GM23338 (cell line): Measurements from ENCODE around the gene RGP1. TPM values are rescaled to one million over a fixed set of nuclear protein-coding genes. Genes with fewer than 3 reads are reported as not detected.

Experiments used
- ATAC-seq: fragments of 200-7000 bp; cut with Tn5 transposase; 3 replicates; pipeline ENCODE4 v1.9.1; 2020
- DNase-seq: peaks from one replicate; pipeline ENCODE4 v3.0.0-alpha.2; 2015; ENCODE audit warnings: low spot score
- H2AFZ ChIP-seq: fragments of 200-600 bp; sonication (generic); 2 replicates; pipeline ENCODE4 v1.8.0; 2016; ENCODE audit warnings: antibody characterized with exemption, mild to moderate bottlenecking, moderate library complexity
- H3F3A ChIP-seq: fragments of 200-600 bp; sonication (generic); replicated peaks from 2 replicates; pipeline ENCODE4 v1.8.0; 2017; ENCODE audit warnings: antibody characterized with exemption, mixed run types, low read depth
- H3K27ac ChIP-seq: fragments of 200-600 bp; sonication (generic); 2 replicates; pipeline ENCODE4 v1.6.1; 2016; ENCODE audit warnings: low read depth
- H3K27me3 ChIP-seq: fragments of 200-600 bp; sonication (generic); 2 replicates; pipeline ENCODE4 v1.8.0; 2016; ENCODE audit warnings: mild to moderate bottlenecking, mixed run types, moderate library complexity; ENCODE audit not compliant: insufficient read depth
- H3K36me3 ChIP-seq: fragments of 200-600 bp; sonication (generic); 2 replicates; pipeline ENCODE4 v1.8.0; 2016; ENCODE audit warnings: mild to moderate bottlenecking; ENCODE audit not compliant: insufficient read depth
- H3K4me1 ChIP-seq: fragments of 200-600 bp; sonication (generic); 2 replicates; pipeline ENCODE4 v1.8.0; 2016; ENCODE audit warnings: mild to moderate bottlenecking, moderate library complexity; ENCODE audit not compliant: insufficient read depth
- H3K4me2 ChIP-seq: fragments of 200-600 bp; sonication (generic); 2 replicates; pipeline ENCODE4 v1.7.1; 2017; ENCODE audit warnings: mixed run types
- H3K4me3 ChIP-seq: fragments of 200-600 bp; sonication (generic); 2 replicates; pipeline ENCODE4 v1.6.1; 2016; ENCODE audit warnings: mixed run types
- H3K79me2 ChIP-seq: fragments of 200-600 bp; sonication (generic); replicated peaks from 2 replicates; pipeline ENCODE4 v1.8.0; 2017; ENCODE audit warnings: mild to moderate bottlenecking; ENCODE audit not compliant: insufficient read depth
- H3K9me2 ChIP-seq: fragments of 200-600 bp; sonication (generic); 2 replicates; pipeline ENCODE4 v1.8.0; 2017; ENCODE audit not compliant: insufficient read depth
- H4K20me1 ChIP-seq: fragments of 200-600 bp; sonication (generic); replicated peaks from 2 replicates; pipeline ENCODE4 v1.8.0; 2017; ENCODE audit warnings: mild to moderate bottlenecking; ENCODE audit not compliant: insufficient read depth
- H3K27ac Mint-ChIP-seq: 2 replicates; pipeline ENCODE4 v1.8.0; 2020; ENCODE audit warnings: inconsistent platforms, mild to moderate bottlenecking, moderate library complexity, mixed read lengths
- H3K27me3 Mint-ChIP-seq: 3 replicates; pipeline ENCODE4 v1.8.0; 2022; ENCODE audit warnings: low read depth, mild to moderate bottlenecking, moderate library complexity, mixed read lengths, inconsistent platforms; ENCODE audit not compliant: insufficient read depth, poor library complexity
- H3K36me3 Mint-ChIP-seq: 3 replicates; pipeline ENCODE4 v1.8.0; 2021; ENCODE audit warnings: low read depth, mild to moderate bottlenecking, inconsistent platforms, moderate library complexity, mixed read lengths
- H3K4me1 Mint-ChIP-seq: 3 replicates; pipeline ENCODE4 v1.8.0; 2020; ENCODE audit warnings: mild to moderate bottlenecking, inconsistent platforms, mixed read lengths
- H3K4me3 Mint-ChIP-seq: 3 replicates; pipeline ENCODE4 v1.8.0; 2021; ENCODE audit warnings: moderate library complexity, mild to moderate bottlenecking, inconsistent platforms, mixed read lengths
- H3K9me3 Mint-ChIP-seq: 3 replicates; pipeline ENCODE4 v1.8.0; 2020; ENCODE audit warnings: moderate library complexity, mild to moderate bottlenecking, inconsistent platforms, mixed read lengths
- CREB1 ChIP-seq: fragments of 250-450 bp; sonication (Bioruptor Pico); IDR thresholded peaks from 2 replicates; pipeline ENCODE4 v1.5.0; 2020; ENCODE audit warnings: low read depth, mild to moderate bottlenecking, moderate library complexity
- EZH2 ChIP-seq: fragments of 200-600 bp; sonication (generic); IDR thresholded peaks from one replicate; pipeline ENCODE4 v1.8.0; 2017; ENCODE audit warnings: antibody characterized with exemption, mild to moderate bottlenecking, low read depth; ENCODE audit not compliant: unreplicated experiment
- EZH2phosphoT487 ChIP-seq: fragments of 200-600 bp; sonication (generic); IDR thresholded peaks from one replicate; pipeline ENCODE4 v1.8.1; 2018; ENCODE audit warnings: antibody characterized with exemption; ENCODE audit not compliant: unreplicated experiment
- JUNB ChIP-seq: IDR thresholded peaks from one replicate; pipeline ENCODE4 v1.6.1; 2016; ENCODE audit warnings: antibody characterized with exemption; ENCODE audit not compliant: unreplicated experiment
- NANOG ChIP-seq: IDR thresholded peaks from 2 replicates; pipeline ENCODE4 v1.6.1; 2016; ENCODE audit warnings: antibody characterized with exemption, borderline replicate concordance
- POLR2AphosphoS5 ChIP-seq: IDR thresholded peaks from 2 replicates; pipeline ENCODE4 v1.6.1; 2016; ENCODE audit warnings: antibody characterized with exemption, low read depth
- STAT1 ChIP-seq: IDR thresholded peaks from one replicate; pipeline ENCODE4 v1.6.1; 2016; ENCODE audit warnings: antibody characterized with exemption; ENCODE audit not compliant: unreplicated experiment
- ZNF114 ChIP-seq: fragments of 250-450 bp; sonication (Bioruptor Pico); IDR thresholded peaks from 2 replicates; pipeline ENCODE4 v1.5.0; 2020; ENCODE audit warnings: mild to moderate bottlenecking, moderate library complexity
- ZNF331 ChIP-seq: fragments of 250-450 bp; sonication (Bioruptor Pico); IDR thresholded peaks from 2 replicates; pipeline ENCODE4 v1.5.0; 2020; ENCODE audit warnings: low read depth, mild to moderate bottlenecking, moderate library complexity
- polyA plus RNA-seq: library from polyadenylated mRNA; unstranded; fragments of >200 nt; fragmentation: Nextera tagmentation; extraction: Ambion mirVana; gene quantifications from 2 replicates; pipeline ENCODE4 v1.2.1, GENCODE V29; 2016
- total RNA-seq: library from RNA; depleted of rRNA; stranded (reverse); fragments of >200 nt; shearing (Covaris generic); gene quantifications from 2 replicates; pipeline ENCODE4 v1.2.3, GENCODE V29; 2014
- TF ChIP-seq, protein P1 (sequence below): IDR thresholded peaks from one replicate; pipeline ENCODE4 v1.6.1; 2018; ENCODE audit warnings: antibody characterized with exemption; ENCODE audit not compliant: unreplicated experiment
- TF ChIP-seq, protein P2 (sequence below): IDR thresholded peaks from 2 replicates; pipeline ENCODE4 v1.6.1; 2016; ENCODE audit warnings: antibody characterized with exemption
- TF ChIP-seq, protein P3 (sequence below), 2 experiments: fragments of 200-600 bp in 1 of 2; sonication (generic) in 1 of 2; conservative IDR thresholded peaks; 2 replicates each; pipeline versions ENCODE4 v1.5.1 to v1.6.1; 2016 to 2017; ENCODE audit warnings: antibody characterized with exemption in 2 of 2, low read depth in 2 of 2, mild to moderate bottlenecking in 2 of 2, moderate library complexity in 1 of 2
- TF ChIP-seq, protein P4 (sequence below): fragments of 250-450 bp; sonication (Bioruptor Pico); IDR thresholded peaks from 2 replicates; pipeline ENCODE4 v1.5.0; 2020; ENCODE audit warnings: mild to moderate bottlenecking, moderate library complexity

RGP1 gene
- total and polyA plus RNA-seq, 2 experiments from 2014 or later: 2.8 to 16.0 TPM

DNA sequence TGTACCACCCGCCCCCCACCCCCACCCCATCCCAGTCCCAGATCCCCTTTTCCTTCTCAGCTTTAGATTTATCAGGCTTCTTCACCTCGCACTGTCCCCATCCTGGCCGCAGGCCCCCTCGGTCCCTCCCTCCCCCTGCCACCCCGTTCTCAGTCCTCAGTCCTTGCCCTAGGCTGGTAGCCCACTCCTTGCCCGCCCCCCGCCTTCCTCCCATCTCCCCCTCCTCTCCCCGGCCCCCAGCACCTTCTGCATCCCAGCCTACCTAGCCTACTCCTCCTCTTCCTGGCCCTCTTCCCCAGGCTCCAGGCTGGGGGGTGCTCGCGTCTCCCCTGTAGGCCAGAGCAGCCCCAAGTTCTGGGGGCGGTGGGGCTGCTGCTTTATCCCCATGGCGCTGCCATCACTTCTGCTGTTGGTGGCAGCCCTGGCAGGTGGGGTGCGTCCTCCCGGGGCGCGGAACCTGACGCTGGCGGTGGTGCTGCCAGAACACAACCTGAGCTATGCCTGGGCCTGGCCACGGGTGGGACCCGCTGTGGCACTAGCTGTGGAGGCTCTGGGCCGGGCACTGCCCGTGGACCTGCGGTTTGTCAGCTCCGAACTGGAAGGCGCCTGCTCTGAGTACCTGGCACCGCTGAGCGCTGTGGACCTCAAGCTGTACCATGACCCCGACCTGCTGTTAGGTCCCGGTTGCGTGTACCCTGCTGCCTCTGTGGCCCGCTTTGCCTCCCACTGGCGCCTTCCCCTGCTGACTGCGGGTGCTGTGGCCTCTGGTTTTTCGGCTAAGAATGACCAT is 43.1 kb downstream of the RGP1 start:
- H3K36me3 Mint-ChIP-seq: peaks cover 5% of the 10 kb centered on the region; the same call in 1 of the 3 replicates
- no peaks in the 10 kb centered on the region for H3K9me2 ChIP-seq
- DNase-seq (no peak), ATAC-seq (peak; percentile 2)
- H3K4me3 Mint-ChIP-seq: peak overlapping the region; percentile 65
- TF ChIP-seq ZNF114 (CRISPR knock-in tag) (no peak), EZH2 (no peak), POLR2AphosphoS5 (no peak), JUNB (no peak), EZH2phosphoT487 (no peak), CREB1 (CRISPR knock-in tag) (no peak), ZNF331 (CRISPR knock-in tag) (no peak), STAT1 (no peak), NANOG (no peak)
- TF ChIP-seq, protein P1, sequence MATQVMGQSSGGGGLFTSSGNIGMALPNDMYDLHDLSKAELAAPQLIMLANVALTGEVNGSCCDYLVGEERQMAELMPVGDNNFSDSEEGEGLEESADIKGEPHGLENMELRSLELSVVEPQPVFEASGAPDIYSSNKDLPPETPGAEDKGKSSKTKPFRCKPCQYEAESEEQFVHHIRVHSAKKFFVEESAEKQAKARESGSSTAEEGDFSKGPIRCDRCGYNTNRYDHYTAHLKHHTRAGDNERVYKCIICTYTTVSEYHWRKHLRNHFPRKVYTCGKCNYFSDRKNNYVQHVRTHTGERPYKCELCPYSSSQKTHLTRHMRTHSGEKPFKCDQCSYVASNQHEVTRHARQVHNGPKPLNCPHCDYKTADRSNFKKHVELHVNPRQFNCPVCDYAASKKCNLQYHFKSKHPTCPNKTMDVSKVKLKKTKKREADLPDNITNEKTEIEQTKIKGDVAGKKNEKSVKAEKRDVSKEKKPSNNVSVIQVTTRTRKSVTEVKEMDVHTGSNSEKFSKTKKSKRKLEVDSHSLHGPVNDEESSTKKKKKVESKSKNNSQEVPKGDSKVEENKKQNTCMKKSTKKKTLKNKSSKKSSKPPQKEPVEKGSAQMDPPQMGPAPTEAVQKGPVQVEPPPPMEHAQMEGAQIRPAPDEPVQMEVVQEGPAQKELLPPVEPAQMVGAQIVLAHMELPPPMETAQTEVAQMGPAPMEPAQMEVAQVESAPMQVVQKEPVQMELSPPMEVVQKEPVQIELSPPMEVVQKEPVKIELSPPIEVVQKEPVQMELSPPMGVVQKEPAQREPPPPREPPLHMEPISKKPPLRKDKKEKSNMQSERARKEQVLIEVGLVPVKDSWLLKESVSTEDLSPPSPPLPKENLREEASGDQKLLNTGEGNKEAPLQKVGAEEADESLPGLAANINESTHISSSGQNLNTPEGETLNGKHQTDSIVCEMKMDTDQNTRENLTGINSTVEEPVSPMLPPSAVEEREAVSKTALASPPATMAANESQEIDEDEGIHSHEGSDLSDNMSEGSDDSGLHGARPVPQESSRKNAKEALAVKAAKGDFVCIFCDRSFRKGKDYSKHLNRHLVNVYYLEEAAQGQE: no peak
- TF ChIP-seq, protein P2, sequence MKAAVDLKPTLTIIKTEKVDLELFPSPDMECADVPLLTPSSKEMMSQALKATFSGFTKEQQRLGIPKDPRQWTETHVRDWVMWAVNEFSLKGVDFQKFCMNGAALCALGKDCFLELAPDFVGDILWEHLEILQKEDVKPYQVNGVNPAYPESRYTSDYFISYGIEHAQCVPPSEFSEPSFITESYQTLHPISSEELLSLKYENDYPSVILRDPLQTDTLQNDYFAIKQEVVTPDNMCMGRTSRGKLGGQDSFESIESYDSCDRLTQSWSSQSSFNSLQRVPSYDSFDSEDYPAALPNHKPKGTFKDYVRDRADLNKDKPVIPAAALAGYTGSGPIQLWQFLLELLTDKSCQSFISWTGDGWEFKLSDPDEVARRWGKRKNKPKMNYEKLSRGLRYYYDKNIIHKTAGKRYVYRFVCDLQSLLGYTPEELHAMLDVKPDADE: no peak
- TF ChIP-seq, protein P3, sequence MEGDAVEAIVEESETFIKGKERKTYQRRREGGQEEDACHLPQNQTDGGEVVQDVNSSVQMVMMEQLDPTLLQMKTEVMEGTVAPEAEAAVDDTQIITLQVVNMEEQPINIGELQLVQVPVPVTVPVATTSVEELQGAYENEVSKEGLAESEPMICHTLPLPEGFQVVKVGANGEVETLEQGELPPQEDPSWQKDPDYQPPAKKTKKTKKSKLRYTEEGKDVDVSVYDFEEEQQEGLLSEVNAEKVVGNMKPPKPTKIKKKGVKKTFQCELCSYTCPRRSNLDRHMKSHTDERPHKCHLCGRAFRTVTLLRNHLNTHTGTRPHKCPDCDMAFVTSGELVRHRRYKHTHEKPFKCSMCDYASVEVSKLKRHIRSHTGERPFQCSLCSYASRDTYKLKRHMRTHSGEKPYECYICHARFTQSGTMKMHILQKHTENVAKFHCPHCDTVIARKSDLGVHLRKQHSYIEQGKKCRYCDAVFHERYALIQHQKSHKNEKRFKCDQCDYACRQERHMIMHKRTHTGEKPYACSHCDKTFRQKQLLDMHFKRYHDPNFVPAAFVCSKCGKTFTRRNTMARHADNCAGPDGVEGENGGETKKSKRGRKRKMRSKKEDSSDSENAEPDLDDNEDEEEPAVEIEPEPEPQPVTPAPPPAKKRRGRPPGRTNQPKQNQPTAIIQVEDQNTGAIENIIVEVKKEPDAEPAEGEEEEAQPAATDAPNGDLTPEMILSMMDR (conservative IDR thresholded peaks at IDR 0.05; ENCODE audit: low read depth in 2 of 2): no peak
- TF ChIP-seq, protein P4, sequence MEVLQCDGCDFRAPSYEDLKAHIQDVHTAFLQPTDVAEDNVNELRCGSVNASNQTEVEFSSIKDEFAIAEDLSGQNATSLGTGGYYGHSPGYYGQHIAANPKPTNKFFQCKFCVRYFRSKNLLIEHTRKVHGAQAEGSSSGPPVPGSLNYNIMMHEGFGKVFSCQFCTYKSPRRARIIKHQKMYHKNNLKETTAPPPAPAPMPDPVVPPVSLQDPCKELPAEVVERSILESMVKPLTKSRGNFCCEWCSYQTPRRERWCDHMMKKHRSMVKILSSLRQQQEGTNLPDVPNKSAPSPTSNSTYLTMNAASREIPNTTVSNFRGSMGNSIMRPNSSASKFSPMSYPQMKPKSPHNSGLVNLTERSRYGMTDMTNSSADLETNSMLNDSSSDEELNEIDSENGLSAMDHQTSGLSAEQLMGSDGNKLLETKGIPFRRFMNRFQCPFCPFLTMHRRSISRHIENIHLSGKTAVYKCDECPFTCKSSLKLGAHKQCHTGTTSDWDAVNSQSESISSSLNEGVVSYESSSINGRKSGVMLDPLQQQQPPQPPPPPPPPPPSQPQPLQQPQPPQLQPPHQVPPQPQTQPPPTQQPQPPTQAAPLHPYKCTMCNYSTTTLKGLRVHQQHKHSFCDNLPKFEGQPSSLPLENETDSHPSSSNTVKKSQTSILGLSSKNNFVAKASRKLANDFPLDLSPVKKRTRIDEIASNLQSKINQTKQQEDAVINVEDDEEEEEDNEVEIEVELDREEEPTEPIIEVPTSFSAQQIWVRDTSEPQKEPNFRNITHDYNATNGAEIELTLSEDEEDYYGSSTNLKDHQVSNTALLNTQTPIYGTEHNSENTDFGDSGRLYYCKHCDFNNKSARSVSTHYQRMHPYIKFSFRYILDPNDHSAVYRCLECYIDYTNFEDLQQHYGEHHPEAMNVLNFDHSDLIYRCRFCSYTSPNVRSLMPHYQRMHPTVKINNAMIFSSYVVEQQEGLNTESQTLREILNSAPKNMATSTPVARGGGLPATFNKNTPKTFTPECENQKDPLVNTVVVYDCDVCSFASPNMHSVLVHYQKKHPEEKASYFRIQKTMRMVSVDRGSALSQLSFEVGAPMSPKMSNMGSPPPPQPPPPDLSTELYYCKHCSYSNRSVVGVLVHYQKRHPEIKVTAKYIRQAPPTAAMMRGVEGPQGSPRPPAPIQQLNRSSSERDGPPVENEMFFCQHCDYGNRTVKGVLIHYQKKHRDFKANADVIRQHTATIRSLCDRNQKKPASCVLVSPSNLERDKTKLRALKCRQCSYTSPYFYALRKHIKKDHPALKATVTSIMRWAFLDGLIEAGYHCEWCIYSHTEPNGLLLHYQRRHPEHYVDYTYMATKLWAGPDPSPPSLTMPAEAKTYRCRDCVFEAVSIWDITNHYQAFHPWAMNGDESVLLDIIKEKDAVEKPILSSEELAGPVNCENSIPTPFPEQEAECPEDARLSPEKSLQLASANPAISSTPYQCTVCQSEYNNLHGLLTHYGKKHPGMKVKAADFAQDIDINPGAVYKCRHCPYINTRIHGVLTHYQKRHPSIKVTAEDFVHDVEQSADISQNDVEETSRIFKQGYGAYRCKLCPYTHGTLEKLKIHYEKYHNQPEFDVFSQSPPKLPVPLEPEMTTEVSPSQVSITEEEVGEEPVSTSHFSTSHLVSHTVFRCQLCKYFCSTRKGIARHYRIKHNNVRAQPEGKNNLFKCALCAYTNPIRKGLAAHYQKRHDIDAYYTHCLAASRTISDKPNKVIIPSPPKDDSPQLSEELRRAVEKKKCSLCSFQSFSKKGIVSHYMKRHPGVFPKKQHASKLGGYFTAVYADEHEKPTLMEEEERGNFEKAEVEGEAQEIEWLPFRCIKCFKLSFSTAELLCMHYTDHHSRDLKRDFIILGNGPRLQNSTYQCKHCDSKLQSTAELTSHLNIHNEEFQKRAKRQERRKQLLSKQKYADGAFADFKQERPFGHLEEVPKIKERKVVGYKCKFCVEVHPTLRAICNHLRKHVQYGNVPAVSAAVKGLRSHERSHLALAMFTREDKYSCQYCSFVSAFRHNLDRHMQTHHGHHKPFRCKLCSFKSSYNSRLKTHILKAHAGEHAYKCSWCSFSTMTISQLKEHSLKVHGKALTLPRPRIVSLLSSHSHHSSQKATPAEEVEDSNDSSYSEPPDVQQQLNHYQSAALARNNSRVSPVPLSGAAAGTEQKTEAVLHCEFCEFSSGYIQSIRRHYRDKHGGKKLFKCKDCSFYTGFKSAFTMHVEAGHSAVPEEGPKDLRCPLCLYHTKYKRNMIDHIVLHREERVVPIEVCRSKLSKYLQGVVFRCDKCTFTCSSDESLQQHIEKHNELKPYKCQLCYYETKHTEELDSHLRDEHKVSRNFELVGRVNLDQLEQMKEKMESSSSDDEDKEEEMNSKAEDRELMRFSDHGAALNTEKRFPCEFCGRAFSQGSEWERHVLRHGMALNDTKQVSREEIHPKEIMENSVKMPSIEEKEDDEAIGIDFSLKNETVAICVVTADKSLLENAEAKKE (CRISPR knock-in tag): no peak
- H3K27ac ChIP-seq: no peak overlapping the region
- H4K20me1 ChIP-seq: no peaks in the 10 kb centered on the region; the same call in 1 of the 2 replicates
- H3K27me3 ChIP-seq: peaks cover 7% of the 10 kb centered on the region; the same call in 1 of the 2 replicates
- H3F3A ChIP-seq: 0 out of 2 replicates have a peak, but pooled peaks cover 3% of the 10 kb centered on the region
- H3K4me1 Mint-ChIP-seq: peaks cover 23% of the 10 kb centered on the region
- H2AFZ ChIP-seq: no peak overlapping the region
- H3K27me3 Mint-ChIP-seq: peaks cover 14% of the 10 kb centered on the region
- peaks cover 15% of the 10 kb centered on the region for H3K4me1 ChIP-seq
- no peaks in the 10 kb centered on the region for H3K79me2 ChIP-seq
- H3K4me3 ChIP-seq: peak overlapping the region; percentile 61
- H3K27ac Mint-ChIP-seq: no peak overlapping the region
- H3K9me3 Mint-ChIP-seq: no peaks in the 10 kb centered on the region
- 0 out of 2 replicates have a peak, but pooled peaks cover 3% of the 10 kb centered on the region for H3K36me3 ChIP-seq
- peak overlapping the region; percentile 76 for H3K4me2 ChIP-seq
